Calu3 (cell line): Measurements from ENCODE around the gene SLC35F1. TPM values are rescaled to one million over a fixed set of nuclear protein-coding genes. Genes with fewer than 3 reads are reported as not detected.
"Not testable (repeated sequence)": the region's sequence is repeated elsewhere in the genome, so short reads cannot be mapped to it uniquely, and the experiment has no call there.

Experiments
- BruUV-seq: library from RNA; stranded (reverse); fragments of 400-500 nt; replicated peaks from 2 replicates; lab custom pipeline; 2021; lab: Mats Ljungman, UMichigan
- CTCF ChIA-PET: fragments of 300-600 bp; sonication (Branson Sonifier 250); formaldehyde crosslinking; loops from one replicate; lab custom pipeline; 2022; ENCODE audit warnings: antibody characterized with exemption; lab: Charles Lee
- DNase-seq: peaks from one replicate; pipeline ENCODE4 v3.0.0; 2022
- H3K27ac Mint-ChIP-seq: one replicate; pipeline ENCODE4 v1.8.0; 2022; ENCODE audit warnings: mixed read lengths; ENCODE audit not compliant: unreplicated experiment
- H3K27me3 Mint-ChIP-seq: one replicate; pipeline ENCODE4 v1.8.0; 2022; ENCODE audit warnings: mixed read lengths; ENCODE audit not compliant: unreplicated experiment
- H3K36me3 Mint-ChIP-seq: one replicate; pipeline ENCODE4 v1.8.0; 2022; ENCODE audit warnings: mild to moderate bottlenecking, moderate library complexity, mixed read lengths; ENCODE audit not compliant: insufficient read depth, unreplicated experiment
- H3K4me1 Mint-ChIP-seq: one replicate; pipeline ENCODE4 v1.8.0; 2022; ENCODE audit warnings: mild to moderate bottlenecking, low read depth, mixed read lengths; ENCODE audit not compliant: unreplicated experiment
- H3K4me3 Mint-ChIP-seq: one replicate; pipeline ENCODE4 v1.8.0; 2022; ENCODE audit warnings: mild to moderate bottlenecking, low read depth, moderate library complexity, mixed read lengths; ENCODE audit not compliant: unreplicated experiment
- H3K9me3 Mint-ChIP-seq: one replicate; pipeline ENCODE4 v1.8.0; 2022; ENCODE audit warnings: low read depth, mixed read lengths; ENCODE audit not compliant: unreplicated experiment
- intact Hi-C: fragments of 100-400 bp; cut with micrococcal nuclease; formaldehyde crosslinking; loops from one replicate; pipeline ENCODE4 v1.10.0; 2022; ENCODE audit not compliant: unreplicated experiment
- total RNA-seq: library from RNA; stranded (reverse); gene quantifications from 2 replicates; pipeline ENCODE4 v1.2.3, GENCODE V29; 2022
- TF ChIP-seq, protein P1 (sequence below): fragments of 200-600 bp; IDR thresholded peaks from one replicate; pipeline ENCODE4 v1.8.0; 2022; ENCODE audit warnings: antibody characterized with exemption; ENCODE audit not compliant: unreplicated experiment

Gene SLC35F1
- total RNA-seq, 1 experiment from 2014 or later, result not detected

DNA sequence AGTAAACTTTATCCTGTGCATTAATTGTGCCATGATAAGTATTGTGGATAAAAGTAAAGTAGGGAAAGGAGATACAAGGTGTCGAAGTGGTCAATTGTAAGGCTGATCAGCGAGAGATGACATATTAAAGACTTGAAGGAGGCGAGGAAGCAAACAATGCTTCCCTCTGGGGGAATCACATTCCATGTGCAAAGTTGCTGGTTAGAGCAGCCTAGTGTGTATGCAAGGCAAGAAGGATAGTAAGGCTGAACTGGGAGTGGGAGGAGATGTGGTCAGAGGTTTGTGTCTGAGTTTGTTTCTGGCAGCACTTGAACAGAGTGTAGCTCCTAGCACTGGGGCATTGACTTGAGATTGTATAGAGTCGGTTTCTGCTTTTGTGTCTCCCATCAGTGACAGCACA, 122.9 kb downstream of the SLC35F1 start:
- CTCF ChIA-PET, result no interaction called here
- Mint-ChIP-seq H3K27ac (no peak overlapping the region), H3K27me3 (peaks cover 11% of the 10 kb centered on the region), H3K9me3 (no peaks in the 10 kb centered on the region), H3K36me3 (no peaks in the 10 kb centered on the region), H3K4me3 (no peak overlapping the region), H3K4me1 (no peaks in the 10 kb centered on the region)
- intact Hi-C loops, result no loop called here
- no TSS peak for BruUV-seq
- DNase-seq, result no peak
- TF ChIP-seq, protein P1, sequence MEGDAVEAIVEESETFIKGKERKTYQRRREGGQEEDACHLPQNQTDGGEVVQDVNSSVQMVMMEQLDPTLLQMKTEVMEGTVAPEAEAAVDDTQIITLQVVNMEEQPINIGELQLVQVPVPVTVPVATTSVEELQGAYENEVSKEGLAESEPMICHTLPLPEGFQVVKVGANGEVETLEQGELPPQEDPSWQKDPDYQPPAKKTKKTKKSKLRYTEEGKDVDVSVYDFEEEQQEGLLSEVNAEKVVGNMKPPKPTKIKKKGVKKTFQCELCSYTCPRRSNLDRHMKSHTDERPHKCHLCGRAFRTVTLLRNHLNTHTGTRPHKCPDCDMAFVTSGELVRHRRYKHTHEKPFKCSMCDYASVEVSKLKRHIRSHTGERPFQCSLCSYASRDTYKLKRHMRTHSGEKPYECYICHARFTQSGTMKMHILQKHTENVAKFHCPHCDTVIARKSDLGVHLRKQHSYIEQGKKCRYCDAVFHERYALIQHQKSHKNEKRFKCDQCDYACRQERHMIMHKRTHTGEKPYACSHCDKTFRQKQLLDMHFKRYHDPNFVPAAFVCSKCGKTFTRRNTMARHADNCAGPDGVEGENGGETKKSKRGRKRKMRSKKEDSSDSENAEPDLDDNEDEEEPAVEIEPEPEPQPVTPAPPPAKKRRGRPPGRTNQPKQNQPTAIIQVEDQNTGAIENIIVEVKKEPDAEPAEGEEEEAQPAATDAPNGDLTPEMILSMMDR, result no peak

GRCh38 chr6:118037479-118037878, 130.4 kb downstream of the SLC35F1 start:
- DNase-seq, H3K27ac Mint-ChIP-seq, BruUV-seq, H3K9me3 Mint-ChIP-seq, H3K27me3 Mint-ChIP-seq, intact Hi-C loops, H3K4me1 Mint-ChIP-seq, H3K36me3 Mint-ChIP-seq, H3K4me3 Mint-ChIP-seq, CTCF ChIA-PET: not testable (repeated sequence)

GRCh38 chr6:118042855-118043254, 135.8 kb downstream of the SLC35F1 start:
- CTCF ChIA-PET, result no interaction called here
- no peak for DNase-seq
- H3K4me3 Mint-ChIP-seq, result no peak overlapping the region
- intact Hi-C loops, result no loop called here
- H3K27me3 Mint-ChIP-seq, result no peaks in the 10 kb centered on the region
- BruUV-seq, result no TSS peak
- TF ChIP-seq, protein P1, result no peak
- H3K27ac Mint-ChIP-seq, result no peak overlapping the region
- no peaks in the 10 kb centered on the region for H3K4me1 Mint-ChIP-seq
- no peaks in the 10 kb centered on the region for H3K9me3 Mint-ChIP-seq
- H3K36me3 Mint-ChIP-seq, result no peaks in the 10 kb centered on the region

- Mint-ChIP-seq H3K27me3 (no peaks in the 10 kb centered on the region), H3K27ac (no peak overlapping the region), H3K4me1 (no peaks in the 10 kb centered on the region), H3K9me3 (no peaks in the 10 kb centered on the region), H3K4me3 (no peak overlapping the region), H3K36me3 (no peaks in the 10 kb centered on the region)
- no TSS peak for BruUV-seq
- DNase-seq, result no peak
- CTCF ChIA-PET, result no interaction called here
- intact Hi-C loops, result no loop called here
- TF ChIP-seq, protein P1, result no peak
Observed at GRCh38 chr6:118044275-118044674, 137.2 kb downstream of the SLC35F1 start.

- Mint-ChIP-seq H3K36me3 (no peaks in the 10 kb centered on the region), H3K4me1 (no peaks in the 10 kb centered on the region), H3K9me3 (no peaks in the 10 kb centered on the region), H3K4me3 (no peak overlapping the region), H3K27ac (no peak overlapping the region), H3K27me3 (no peaks in the 10 kb centered on the region)
- DNase-seq, result no peak
- intact Hi-C loops, result no loop called here
- TF ChIP-seq, protein P1, result no peak
- no TSS peak for BruUV-seq
- CTCF ChIA-PET, result no interaction called here
Observed at GRCh38 chr6:118054082-118054481, 147.0 kb downstream of the SLC35F1 start.
